GM19372 (cell line): ENCODE data around the gene SHROOM3.

Experiments used
- ATAC-seq: cut with Tn5 transposase; IDR thresholded peaks from one replicate; pipeline ENCODE4 v1.9.1; 2021; ENCODE audit warnings: mild to moderate bottlenecking, low read depth, moderate library complexity; ENCODE audit not compliant: unreplicated experiment

SHROOM3 gene

GRCh38 chr4:76562836-76563453, 127.9 kb downstream of the SHROOM3 start:
- ATAC-seq: no peak

- no peak for ATAC-seq
These were observed 128.6 kb downstream of the SHROOM3 start for GRCh38 chr4:76563454-76564122.

- no peak for ATAC-seq
These were observed 129.3 kb downstream of the SHROOM3 start for GRCh38 chr4:76564123-76564915.

GRCh38 chr4:76568262-76568661, 133.2 kb downstream of the SHROOM3 start:
- ATAC-seq: no peak

GRCh38 chr4:76569225-76569624, 134.2 kb downstream of the SHROOM3 start:
- ATAC-seq: no peak

GRCh38 chr4:76569706-76570105, 134.7 kb downstream of the SHROOM3 start:
- ATAC-seq: no peak

- ATAC-seq: no peak
These were observed 135.3 kb downstream of the SHROOM3 start for GRCh38 chr4:76570141-76570973.

- ATAC-seq: no peak
These were observed 136.2 kb downstream of the SHROOM3 start for GRCh38 chr4:76571274-76571673.

- no peak for ATAC-seq
These were observed 137.2 kb downstream of the SHROOM3 start for GRCh38 chr4:76572224-76572623.

- ATAC-seq: no peak
These were observed 141.8 kb downstream of the SHROOM3 start for GRCh38 chr4:76576824-76577223.

GRCh38 chr4:76578002-76578560, 143.1 kb downstream of the SHROOM3 start:
- no peak for ATAC-seq

GRCh38 chr4:76579596-76580375, 144.8 kb downstream of the SHROOM3 start:
- no peak for ATAC-seq

- no peak for ATAC-seq
These were observed 146.3 kb downstream of the SHROOM3 start for GRCh38 chr4:76581077-76581962.

- no peak for ATAC-seq
These were observed 147.2 kb downstream of the SHROOM3 start for GRCh38 chr4:76582074-76582816.

GRCh38 chr4:76582817-76583087, 147.7 kb downstream of the SHROOM3 start:
- no peak for ATAC-seq

- no peak for ATAC-seq
These were observed 149.5 kb downstream of the SHROOM3 start for GRCh38 chr4:76584241-76585152.

- ATAC-seq: no peak
These were observed 150.2 kb downstream of the SHROOM3 start for GRCh38 chr4:76585272-76585671.
